GM12878 (cell line): ENCODE measurements around the gene RHOBTB1. TPM values are rescaled to one million over a fixed set of nuclear protein-coding genes. Genes with fewer than 3 reads are reported as not detected.

Experiments
- ATAC-seq: fragments of 200-7000 bp; cut with Tn5 transposase; 3 replicates; pipeline ENCODE4 v1.9.1; 2020; ENCODE audit warnings: mild to moderate bottlenecking, moderate library complexity
- BruUV-seq: library from RNA; stranded (reverse); fragments of 400-500 nt; replicated peaks from 2 replicates; lab custom pipeline; 2021; lab: Mats Ljungman, UMichigan
- CTCF ChIA-PET: fragments of 300-600 bp; sonication (Branson Sonifier 250); formaldehyde crosslinking; extraction: SDS; loops from one replicate; lab custom pipeline; 2021; ENCODE audit warnings: inconsistent platforms; lab: Yijun Ruan, JAX
- POLR2A ChIA-PET: fragments of 350-600 bp; formaldehyde crosslinking; extraction: SDS; loops from one replicate; lab custom pipeline; 2021; ENCODE audit warnings: inconsistent platforms; lab: Charles Lee
- RAD21 ChIA-PET: fragments of 300-600 bp; sonication (Branson Sonifier 250); formaldehyde crosslinking; loops from one replicate; lab custom pipeline; 2023; ENCODE audit warnings: antibody characterized with exemption; ENCODE audit not compliant: unreplicated experiment; lab: Charles Lee
- SMC1A ChIA-PET: fragments of 300-600 bp; sonication (Branson Sonifier 250); formaldehyde crosslinking; loops from one replicate; lab custom pipeline; 2023; ENCODE audit not compliant: unreplicated experiment, uncharacterized antibody; lab: Charles Lee
- DNase-seq: peaks from one replicate; pipeline ENCODE4 v3.0.0-alpha.2; 2011; ENCODE audit warnings: low read depth, low spot score
- FAIRE-seq: peaks from 3 replicates; lab custom pipeline; 2011; peaks lifted over from hg19 to GRCh38; lab: Jason Lieb, UNC
- H2AFZ ChIP-seq: 2 replicates; pipeline ENCODE4 v1.6.0; 2011; ENCODE audit warnings: low read depth, low read length, control low read depth; ENCODE audit not compliant: control insufficient read depth
- H3K27ac ChIP-seq: 2 replicates; pipeline ENCODE4 v1.5.1; 2011; ENCODE audit warnings: control low read depth; ENCODE audit not compliant: control insufficient read depth, insufficient read depth
- H3K27me3 ChIP-seq, 2 experiments: replicated peaks in 1 of 2; 2 replicates each; pipeline versions ENCODE4 v1.6.0 to v1.6.1; 2011; ENCODE audit warnings: low read length in 1 of 2; ENCODE audit not compliant: control insufficient read depth in 2 of 2, insufficient read depth in 2 of 2
- H3K36me3 ChIP-seq, 2 experiments: 2 replicates each; pipeline ENCODE4 v1.5.1; 2011; ENCODE audit warnings: low read length in 1 of 2; ENCODE audit not compliant: control insufficient read depth in 2 of 2, insufficient read depth in 2 of 2
- H3K4me1 ChIP-seq: 2 replicates; pipeline ENCODE4 v1.6.1; 2011; ENCODE audit warnings: mild to moderate bottlenecking, low read length, moderate library complexity, mixed read lengths; ENCODE audit not compliant: control insufficient read depth, insufficient read depth
- H3K4me2 ChIP-seq: 2 replicates; pipeline ENCODE4 v1.6.0; 2011; ENCODE audit warnings: control low read depth; ENCODE audit not compliant: control insufficient read depth, insufficient read depth
- H3K4me3 ChIP-seq: fragments of 200-600 bp; sonication (generic); 2 replicates; pipeline ENCODE4 v1.5.1; 2016
- H3K79me2 ChIP-seq: 2 replicates; pipeline ENCODE4 v1.6.0; 2011; ENCODE audit warnings: low read length; ENCODE audit not compliant: control insufficient read depth, insufficient read depth
- H3K9ac ChIP-seq: 2 replicates; pipeline ENCODE4 v1.8.0; 2011; ENCODE audit warnings: low read length, control low read depth, mixed read lengths; ENCODE audit not compliant: control insufficient read depth, insufficient read depth
- H3K9me3 ChIP-seq: replicated peaks from 3 replicates; pipeline ENCODE4 v1.5.1; 2011; ENCODE audit warnings: mild to moderate bottlenecking, low read length; ENCODE audit not compliant: control insufficient read depth, insufficient read depth
- H4K20me1 ChIP-seq: 2 replicates; pipeline ENCODE4 v1.6.0; 2011; ENCODE audit not compliant: control insufficient read depth, insufficient read depth
- MAX ChIP-seq: IDR thresholded peaks from 2 replicates; pipeline ENCODE4 v1.6.1; 2012; ENCODE audit warnings: low read depth, low read length, improper control_type of control experiment
- NFYB ChIP-seq: IDR thresholded peaks from 2 replicates; pipeline ENCODE4 v1.6.1; 2011; ENCODE audit warnings: low read depth, mild to moderate bottlenecking, low read length, improper control_type of control experiment, moderate library complexity; ENCODE audit not compliant: insufficient read depth
- NRF1 ChIP-seq: conservative IDR thresholded peaks from 2 replicates; pipeline ENCODE4 v1.6.1; 2011; ENCODE audit warnings: mild to moderate bottlenecking, low read depth, low read length, improper control_type of control experiment
- RUNX3 ChIP-seq: IDR thresholded peaks from 2 replicates; pipeline ENCODE4 v1.6.1; 2012; ENCODE audit warnings: low read length, inconsistent platforms
- TBL1XR1 ChIP-seq: IDR thresholded peaks from 2 replicates; pipeline ENCODE4 v1.6.1; 2012; ENCODE audit warnings: low read depth, low read length, improper control_type of control experiment
- TCF12 ChIP-seq: IDR thresholded peaks from 2 replicates; pipeline ENCODE4 v1.6.1; 2011; ENCODE audit warnings: low read depth, mild to moderate bottlenecking, low read length
- ZNF687 ChIP-seq: fragments of 450-650 bp; IDR thresholded peaks from 2 replicates; pipeline ENCODE4 v1.6.1; 2017; ENCODE audit warnings: mild to moderate bottlenecking, moderate library complexity
- WGBS: methylation state at CpG from one replicate; pipeline ENCODE4 v1.1.6; 2016; ENCODE audit warnings: low lambda C conversion rate; ENCODE audit not compliant: insufficient replicate concordance, insufficient coverage; ENCODE audit errors: missing lambda C conversion rate; 5-methylcytosine and 5-hydroxymethylcytosine counted together
- in situ Hi-C: fragments of 300-500 bp; cut with MboI; formaldehyde crosslinking; loops from 9 replicates; pipeline ENCODE4 v1.14.3; 2018; ENCODE audit warnings: mixed read lengths
- intact Hi-C: fragments of 100-400 bp; cut with micrococcal nuclease; formaldehyde crosslinking; loops from one replicate; pipeline ENCODE4 v1.14.2; 2022; ENCODE audit not compliant: unreplicated experiment
- polyA plus RNA-seq, 11 experiments: library from polyadenylated mRNA; depleted of rRNA in 4 of 11; unstranded in 6 of 11; stranded (reverse) in 5 of 11; fragments of >200 nt; fragmentation: Nextera tagmentation in 4 of 11; fragmentation: Illumina TruSeq in 1 of 11; extraction: Ambion mirVana in 4 of 11; extraction: Trizol in 1 of 11; gene quantifications; 1 replicate in 1 of 11; 2 replicates in 10 of 11; pipeline versions ENCODE4 v1.2.1 to v1.2.3, GENCODE V29; 2011 to 2016; ENCODE audit warnings: inconsistent platforms in 2 of 11, missing spikeins in 2 of 11, low read depth in 1 of 11
- total RNA-seq, 4 experiments: library from RNA; depleted of rRNA in 3 of 4; stranded (reverse); fragments of >200 nt in 3 of 4; fragmentation: Illumina TruSeq in 1 of 4; extraction: Trizol in 1 of 4; gene quantifications; 2 replicates each; pipeline versions ENCODE4 v1.2.1 to v1.2.3, GENCODE V29; 2013 to 2021

Gene RHOBTB1
- total and polyA plus RNA-seq, 10 of the 15 experiments (the other 5 are each of a cell fraction or from before 2014, with no cell fraction given), result not detected

GRCh38 chr10:60985951-60986350 is 42.0 kb upstream of the RHOBTB1 start (continued):
- TF ChIP-seq ZNF687 (no peak), NRF1 (no peak), TCF12 (no peak)

GRCh38 chr10:60980997-60981396 is 37.0 kb upstream of the RHOBTB1 start:
- no peak overlapping the region for H3K9ac ChIP-seq
- H3K27ac ChIP-seq, result no peak overlapping the region
- in situ Hi-C loops, result no loop called here
- BruUV-seq, result no TSS peak
- H3K79me2 ChIP-seq, result no peaks in the 10 kb centered on the region
- CTCF ChIA-PET, result no interaction called here
- no peaks in the 10 kb centered on the region for H3K4me1 ChIP-seq
- H3K4me2 ChIP-seq, result no peak overlapping the region
- H3K4me3 ChIP-seq, result no peak overlapping the region
- no peak overlapping the region for H2AFZ ChIP-seq
- FAIRE-seq (no peak), ATAC-seq (no peak), DNase-seq (no peak)
- TF ChIP-seq NFYB (no peak), TBL1XR1 (no peak), RUNX3 (no peak), MAX (no peak)
- POLR2A ChIA-PET, result interaction anchor here (0.6 kb wide), 1 partner anchor 61 kb away, joined by 4 read pairs; no protein-coding TSS in a partner anchor
- no peaks in the 10 kb centered on the region; a peak in 1 of 4 replicates for H3K27me3 ChIP-seq
- no peaks in the 10 kb centered on the region for H3K9me3 ChIP-seq
- SMC1A ChIA-PET, result no interaction called here
- RAD21 ChIA-PET, result interaction anchor here (1.4 kb wide), 1 partner anchor 160 kb away, joined by 3 read pairs; no protein-coding TSS in a partner anchor
- WGBS, result 28% methylated on average over 1 of the region's 1 CpG
- intact Hi-C loops, result no loop called here
- no peaks in the 10 kb centered on the region for H3K36me3 ChIP-seq
- no peaks in the 10 kb centered on the region for H4K20me1 ChIP-seq
